Motor neuron (in vitro differentiated cells): ENCODE measurements around the gene YAP1. TPM values are rescaled to one million over a fixed set of nuclear protein-coding genes. Genes with fewer than 3 reads are reported as not detected.

Experiments used
- ATAC-seq, 8 experiments: fragments of 200-7000 bp; cut with Tn5 transposase; replicated peaks in 6 of 8; 2 replicates each; pipeline ENCODE4 v1.8.0; 2021; ENCODE audit warnings: mild to moderate bottlenecking in 8 of 8, moderate library complexity in 8 of 8
- H3K27ac ChIP-seq, 2 donors: fragments of 250-450 bp; sonication (Bioruptor Pico); 2 replicates each; pipeline ENCODE4 v1.9.0; 2021; ENCODE audit warnings: antibody characterized with exemption in 2 of 2, mild to moderate bottlenecking in 2 of 2, moderate library complexity in 1 of 2
- H3K4me1 ChIP-seq, 2 donors: fragments of 250-450 bp; sonication (Bioruptor Pico); replicated peaks in 1 of 2; 2 replicates each; pipeline ENCODE4 v1.6.1; 2021; ENCODE audit warnings: antibody characterized with exemption in 2 of 2, mild to moderate bottlenecking in 2 of 2, moderate library complexity in 1 of 2
- H3K4me3 ChIP-seq, 5 donors: fragments of 250-450 bp; sonication (Bioruptor Pico); 2 replicates each; pipeline ENCODE4 v1.9.0; 2021; ENCODE audit warnings: antibody characterized with exemption in 5 of 5, mild to moderate bottlenecking in 5 of 5, moderate library complexity in 4 of 5
- WGBS, 10 experiments: fragments of 450-650 bp; shearing (Covaris generic); methylation state at CpG; one replicate each; pipeline ENCODE4 v1.0.0; 2022; 5-methylcytosine and 5-hydroxymethylcytosine counted together
- in situ Hi-C, 9 experiments: fragments of 400-800 bp; cut with MboI; loops; one replicate each; pipeline ENCODE4 v1.15.0; 2021; ENCODE audit warnings: low sequenced_read_pairs in 9 of 9, low pct_unique_long_range_greater_than_20kb in 2 of 9; ENCODE audit not compliant: unreplicated experiment in 9 of 9
- total RNA-seq, 8 experiments: library from RNA; unstranded; fragments of 300-600 nt; gene quantifications; 2 replicates each; pipeline versions ENCODE4 v1.2.3 to v1.2.4, GENCODE V29; 2022

Gene YAP1
- total RNA-seq, 8 experiments from 2014 or later = 13.4 to 83.0 (median 43.5) TPM

DNA sequence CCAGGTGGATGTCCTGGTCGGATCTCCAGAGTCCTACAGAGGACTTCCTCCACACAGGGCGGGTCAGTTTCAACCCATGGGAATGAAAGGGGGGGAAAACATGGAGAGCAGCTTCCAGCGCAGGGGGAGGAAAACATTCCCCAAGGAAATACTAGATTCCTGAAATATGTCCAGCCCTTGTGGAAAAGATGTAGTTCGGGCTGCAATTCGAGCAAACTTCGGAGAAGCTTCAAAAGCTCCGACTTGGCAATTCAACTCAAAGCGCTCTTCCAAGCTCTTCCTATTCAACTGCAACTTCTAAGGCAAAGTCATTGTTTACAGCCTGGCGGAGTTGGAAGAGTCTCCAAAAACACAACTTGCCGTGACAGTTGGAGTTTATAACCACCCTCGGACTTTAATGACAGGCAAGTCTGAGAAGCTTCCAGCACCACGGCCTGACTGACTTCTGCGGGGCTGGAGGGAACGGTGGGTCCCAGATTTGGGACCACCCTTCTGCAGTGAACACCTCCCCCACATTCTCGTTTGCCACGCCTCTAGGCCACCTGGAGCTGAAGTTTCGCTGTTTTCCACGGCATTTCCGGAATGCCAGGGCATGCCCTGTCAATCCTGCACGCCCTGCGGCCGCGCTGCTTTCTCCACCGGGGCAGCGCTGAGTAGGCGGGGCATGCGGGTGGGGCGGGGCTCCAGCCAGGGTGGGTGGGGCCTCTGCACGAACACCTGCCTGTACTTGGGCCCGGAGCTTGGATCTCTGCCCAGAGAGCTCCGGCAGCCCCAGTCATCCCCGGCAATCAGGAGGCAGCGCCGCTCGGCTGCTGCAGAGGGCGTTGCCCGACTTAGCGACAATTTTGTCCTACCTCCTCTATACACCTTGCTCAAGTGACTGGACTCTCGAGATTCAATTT is 158.1 kb downstream of the YAP1 start:
- ATAC-seq = peak; percentile 51 to 95 (median 88)
- Histone ChIP-seq H3K4me1 (peaks cover 2 to 12% of the 10 kb centered on the region in 2 donors), H3K4me3 (no peak overlapping the region), H3K27ac (no peak overlapping the region)
- 0 to 100% (median 49%) methylated on average over 1 to 20 of the region's 39 CpGs; no CpG with 5 or more reads in 2 of the 10 experiments for WGBS, 10 experiments
- in situ Hi-C loops = no loop called here

- Histone ChIP-seq H3K27ac (no peak overlapping the region), H3K4me1 (peaks cover 0 to 5% of the 10 kb centered on the region in 2 donors), H3K4me3 (no peak overlapping the region)
- in situ Hi-C loops = no loop called here
- no peak for ATAC-seq
- 0 to 61% (median 41%) methylated on average over 1 to 6 of the region's 6 CpGs; no CpG with 5 or more reads in 2 of the 10 experiments for WGBS, 10 experiments
These were observed 158.8 kb downstream of the YAP1 start for GRCh38 chr11:102268985-102269470.

DNA sequence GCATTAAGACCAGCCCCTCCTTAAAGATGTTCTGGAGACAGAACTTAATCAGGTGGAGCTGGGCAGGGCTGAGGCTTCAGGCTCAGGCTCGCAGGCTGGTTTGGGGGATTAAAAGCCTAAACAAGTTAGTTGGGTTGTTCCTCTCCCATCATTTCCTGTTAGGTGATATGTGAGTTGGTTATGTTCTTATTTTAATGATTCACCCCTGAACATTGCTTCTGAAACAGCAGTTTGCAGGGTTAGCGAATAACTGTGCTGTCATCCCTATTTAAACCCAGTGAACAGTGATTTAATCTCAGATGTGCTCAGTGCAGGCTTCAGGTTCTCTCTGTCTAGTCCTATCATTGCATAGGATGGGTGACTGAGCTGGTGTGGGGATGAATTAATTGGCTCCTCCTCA is 159.7 kb downstream of the YAP1 start:
- peak in 1 of 8 experiments; percentile 43 for ATAC-seq
- in situ Hi-C loops = no loop called here
- 50 to 92% (median 88%) methylated on average over 1 to 2 of the region's 2 CpGs; no CpG with 5 or more reads in 7 of the 10 experiments for WGBS, 10 experiments
- H3K4me3 ChIP-seq = no peak overlapping the region
- H3K27ac ChIP-seq = no peak overlapping the region
- peaks cover 0 to 2% of the 10 kb centered on the region in 2 donors for H3K4me1 ChIP-seq

DNA sequence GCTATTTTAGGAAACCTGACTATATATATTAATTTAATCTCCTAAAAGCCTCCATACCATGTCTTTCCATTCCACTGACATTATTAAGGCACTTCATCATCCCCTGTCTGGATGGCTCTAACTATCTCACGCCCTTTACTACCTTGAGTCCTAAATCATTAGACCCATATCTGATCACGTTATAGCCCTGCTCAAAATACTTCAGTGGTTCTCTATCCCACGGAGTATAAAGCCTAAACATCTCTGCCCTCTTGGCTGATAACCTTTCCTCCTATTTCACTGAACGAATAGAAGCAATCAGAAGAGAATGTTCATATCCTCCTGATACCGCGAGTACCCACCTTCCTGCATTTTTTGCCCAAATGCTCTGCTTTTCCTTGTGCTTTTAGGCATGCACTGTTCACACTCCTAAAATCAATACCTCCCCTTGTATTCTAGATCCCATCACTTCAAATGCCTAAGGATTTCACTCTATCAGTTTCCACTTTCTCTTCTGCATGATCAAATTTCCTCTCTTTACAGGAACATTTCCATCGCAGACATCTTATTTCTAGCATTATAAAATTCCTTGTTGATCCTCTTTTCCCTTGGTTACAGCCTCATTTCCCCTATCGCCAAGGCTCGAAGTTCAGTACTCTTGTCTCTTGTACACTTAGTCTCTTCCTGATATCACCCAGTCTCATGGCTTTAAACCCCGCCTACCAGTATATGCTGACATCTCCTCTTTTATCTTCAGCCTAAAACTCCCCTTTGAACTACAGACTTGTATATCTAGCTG is 162.0 kb downstream of the YAP1 start:
- no peak for ATAC-seq
- 67 to 100% (median 87%) methylated on average over 2 to 9 of the region's 10 CpGs for WGBS, 10 experiments
- in situ Hi-C loops = no loop called here
- Histone ChIP-seq H3K4me1 (peaks cover 0 to 2% of the 10 kb centered on the region in 2 donors), H3K4me3 (no peak overlapping the region), H3K27ac (no peak overlapping the region)

GRCh38 chr11:102274628-102275027 is 164.4 kb downstream of the YAP1 start:
- Histone ChIP-seq H3K4me1 (peaks cover 4 to 5% of the 10 kb centered on the region in 2 donors), H3K27ac (no peak overlapping the region), H3K4me3 (no peak overlapping the region)
- no peak for ATAC-seq
- in situ Hi-C loops = loop anchor here in 1 of 9 experiments (25.0 kb wide), 1 partner anchor 87 kb away; no protein-coding TSS in a partner anchor
- 60 to 100% (median 91%) methylated on average over 1 to 3 of the region's 3 CpGs; no CpG with 5 or more reads in 2 of the 10 experiments for WGBS, 10 experiments

- peak in 2 of 8 experiments; percentile 15 to 55 for ATAC-seq
- no peak overlapping the region for H3K4me3 ChIP-seq
- 19 to 100% (median 75%) methylated on average over 1 to 4 of the region's 4 CpGs for WGBS, 10 experiments
- in situ Hi-C loops = loop anchor here in 1 of 9 experiments (25.0 kb wide), 1 partner anchor 89 kb away; no protein-coding TSS in a partner anchor
- peaks cover 11 to 13% of the 10 kb centered on the region in 2 donors for H3K4me1 ChIP-seq
- no peak overlapping the region for H3K27ac ChIP-seq
These were observed 166.1 kb downstream of the YAP1 start for GRCh38 chr11:102276362-102276761.

- 20 to 100% (median 94%) methylated on average over 1 to 3 of the region's 3 CpGs; no CpG with 5 or more reads in 4 of the 10 experiments for WGBS, 10 experiments
- in situ Hi-C loops = loop anchor here in 1 of 9 experiments (25.0 kb wide), 1 partner anchor 89 kb away; no protein-coding TSS in a partner anchor
These were observed 166.5 kb downstream of the YAP1 start for GRCh38 chr11:102276783-102277182.

GRCh38 chr11:102279641-102280170 is 169.5 kb downstream of the YAP1 start:
- no peak overlapping the region for H3K4me3 ChIP-seq
- WGBS, 10 experiments = 4 to 50% (median 14%) methylated on average over 2 to 13 of the region's 13 CpGs

More at GRCh38 chr11:102276783-102277182, 166.5 kb downstream of the YAP1 start:
- H3K4me3 ChIP-seq = no peak overlapping the region
- no peak overlapping the region for H3K27ac ChIP-seq
- H3K4me1 ChIP-seq = peaks cover 11 to 13% of the 10 kb centered on the region in 2 donors
- ATAC-seq = no peak

GRCh38 chr11:102280245-102280833 is 170.1 kb downstream of the YAP1 start:
- 10 to 100% (median 67%) methylated on average over 2 to 4 of the region's 4 CpGs; no CpG with 5 or more reads in 2 of the 10 experiments for WGBS, 10 experiments
- no peak overlapping the region for H3K27ac ChIP-seq
- in situ Hi-C loops = loop anchor here in 1 of 9 experiments (25.0 kb wide), 1 partner anchor 93 kb away; no protein-coding TSS in a partner anchor
- no peak overlapping the region for H3K4me3 ChIP-seq
- ATAC-seq = peak in 3 of 8 experiments; percentile 24 to 60 (median 29)
- peaks cover 10 to 11% of the 10 kb centered on the region in 2 donors for H3K4me1 ChIP-seq

More at GRCh38 chr11:102279641-102280170, 169.5 kb downstream of the YAP1 start:
- no peak overlapping the region for H3K27ac ChIP-seq
- in situ Hi-C loops = loop anchor here in 1 of 9 experiments (25.0 kb wide), 1 partner anchor 92 kb away; no protein-coding TSS in a partner anchor
- peak in 7 of 8 experiments; percentile 36 to 81 (median 52) for ATAC-seq
- peaks cover 10 to 11% of the 10 kb centered on the region in 2 donors for H3K4me1 ChIP-seq
